ENCODE results near the gene LKAAEAR1.

- no peak for TF ChIP-seq CTCF (IDR thresholded peaks at IDR 0.05)
- no peak for TF ChIP-seq POLR2A (IDR thresholded peaks at IDR 0.05)
These were observed 48.3 kb downstream of the LKAAEAR1 start, which contains the start of gene C20orf204 for GRCh38 chr20:64035933-64036345.

All from body of pancreas (tissue), 4 donors.